ENCODE measurements around the gene SLC43A2. TPM values are rescaled to one million over a fixed set of nuclear protein-coding genes. Genes with fewer than 3 reads are reported as not detected.
"Not testable (repeated sequence)": the region's sequence is repeated elsewhere in the genome, so short reads cannot be mapped to it uniquely, and the experiment has no call there.

Gene SLC43A2
- total RNA-seq, 2 experiments from 2014 or later: 0.73 to 0.85 TPM

- ChIA-PET POLR2A (no interaction called here), CTCF (interaction anchor here (0.6 to 2.7 kb wide), 18 partner anchors 10 to 194 kb away, joined by 3 to 33 read pairs (median 4); partner anchors contain the start of genes RILP and SLC43A2)
- Mint-ChIP-seq H3K4me3 (no peak overlapping the region), H3K27ac (no peak overlapping the region), H3K9me3 (no peaks in the 10 kb centered on the region), H3K36me3 (ENCODE audit: low read depth) (no peaks in the 10 kb centered on the region), H3K27me3 (no peaks in the 10 kb centered on the region), H3K4me1 (peaks cover 3% of the 10 kb centered on the region)
- peak; percentile 70 for DNase-seq
Measured at GRCh38 chr17:1573932-1574696, 54.5 kb downstream of the SLC43A2 start.

- CTCF ChIA-PET: interaction anchor here (2.6 to 2.7 kb wide), 2 partner anchors 12 to 76 kb away, joined by 10 to 19 read pairs; partner anchors contain the start of gene RILP
- H3K27me3 Mint-ChIP-seq; DNase-seq; H3K27ac Mint-ChIP-seq; H3K4me1 Mint-ChIP-seq; H3K4me3 Mint-ChIP-seq; H3K36me3 Mint-ChIP-seq (ENCODE audit: low read depth); H3K9me3 Mint-ChIP-seq: not testable (repeated sequence)
- POLR2A ChIA-PET: interaction anchor here (0.7 kb wide), 1 partner anchor 49 kb away, joined by 3 read pairs; no protein-coding TSS in a partner anchor
Measured at GRCh38 chr17:1572646-1573045, 56.0 kb downstream of the SLC43A2 start.

DNA sequence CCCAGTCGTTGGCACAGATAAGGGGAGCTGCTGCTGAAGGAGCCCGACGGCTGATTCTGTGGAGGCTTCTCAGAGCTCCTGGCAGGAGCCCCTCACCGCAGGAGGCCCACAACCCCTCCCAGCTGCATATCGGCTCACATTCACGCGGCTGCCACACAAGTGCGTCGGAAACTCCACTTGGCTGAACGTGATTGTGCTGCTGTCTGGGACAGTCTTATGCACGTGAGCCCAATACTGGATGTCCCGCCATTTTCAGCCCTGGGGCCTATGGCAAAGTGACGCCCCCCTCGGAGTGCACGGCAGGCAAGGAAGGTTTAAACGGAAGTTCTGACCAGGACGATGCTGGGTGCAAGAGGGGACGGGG, 57.3 kb downstream of the SLC43A2 start:
- Mint-ChIP-seq H3K27me3 (peaks cover 1% of the 10 kb centered on the region), H3K4me3 (no peak overlapping the region), H3K9me3 (no peaks in the 10 kb centered on the region), H3K27ac (no peak overlapping the region), H3K4me1 (peaks cover 17% of the 10 kb centered on the region), H3K36me3 (ENCODE audit: low read depth) (no peaks in the 10 kb centered on the region)
- no peak for DNase-seq
- ChIA-PET CTCF (interaction anchor here (1.6 kb wide), 1 partner anchor 59 kb away, joined by 5 read pairs; no protein-coding TSS in a partner anchor), POLR2A (no interaction called here)

DNA sequence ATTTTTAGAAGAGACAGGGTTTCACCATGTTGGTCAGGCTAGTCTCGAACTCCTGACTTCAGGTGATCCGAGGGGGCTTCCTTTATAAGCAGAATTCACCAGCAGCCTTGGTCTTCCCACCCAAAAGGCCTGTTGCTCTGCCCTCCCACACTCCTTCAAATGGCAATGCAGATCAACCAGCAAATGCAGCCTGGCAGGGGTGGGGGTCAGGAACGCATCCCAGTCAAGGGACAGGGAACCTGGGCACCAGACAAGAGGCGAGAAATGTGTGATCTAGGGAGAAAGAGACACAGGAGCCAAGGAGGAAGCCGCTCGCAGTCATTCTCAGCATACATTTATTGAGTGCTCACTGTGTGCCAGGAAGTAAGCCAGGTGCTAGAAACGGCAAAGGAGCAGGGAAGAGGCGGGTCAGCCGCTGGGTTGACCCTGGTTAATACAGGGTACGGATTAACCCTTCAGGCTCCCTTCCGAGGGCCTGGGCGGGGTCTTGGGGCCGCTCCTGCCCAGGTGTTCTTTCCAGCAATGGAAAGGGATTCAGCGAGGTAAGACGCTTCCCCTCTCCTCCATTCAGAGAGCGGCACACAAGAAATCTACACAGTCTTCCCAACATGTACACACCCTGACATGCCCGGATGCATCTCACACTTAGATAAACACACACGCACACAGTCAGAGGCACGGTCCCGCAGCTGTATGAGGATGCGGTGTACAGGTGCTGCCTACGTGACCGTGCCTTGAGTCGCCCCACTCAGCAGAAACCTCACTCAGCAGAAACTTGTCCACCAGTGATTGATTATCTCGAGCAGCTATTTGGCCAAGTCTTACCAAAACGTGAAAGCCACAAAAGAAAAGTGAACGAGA, 59.5 kb downstream of the SLC43A2 start:
- Mint-ChIP-seq H3K27ac (no peak overlapping the region), H3K9me3 (no peaks in the 10 kb centered on the region), H3K4me3 (no peak overlapping the region), H3K36me3 (ENCODE audit: low read depth) (no peaks in the 10 kb centered on the region), H3K27me3 (peaks cover 1% of the 10 kb centered on the region), H3K4me1 (peaks cover 24% of the 10 kb centered on the region)
- CTCF ChIA-PET: interaction anchor here (0.7 kb wide), 1 partner anchor 169 kb away, joined by 3 read pairs; the partner anchor contains the start of gene YWHAE
- DNase-seq: no peak
- POLR2A ChIA-PET: no interaction called here

GRCh38 chr17:1566505-1567199, 62.0 kb downstream of the SLC43A2 start:
- CTCF ChIA-PET: interaction anchor here (0.6 to 1.9 kb wide), 2 partner anchors 51 to 59 kb away, joined by 4 to 7 read pairs; partner anchors contain the start of gene INPP5K
- POLR2A ChIA-PET: interaction anchor here (1.2 to 1.7 kb wide), 4 partner anchors 50 to 167 kb away, joined by 3 to 5 read pairs (median 4); partner anchors contain the start of genes INPP5K and YWHAE
- peak overlapping the region; percentile 87 for H3K27ac Mint-ChIP-seq
- H3K9me3 Mint-ChIP-seq: no peaks in the 10 kb centered on the region
- H3K36me3 Mint-ChIP-seq (ENCODE audit: low read depth): no peaks in the 10 kb centered on the region
- H3K4me1 Mint-ChIP-seq: peaks cover 31% of the 10 kb centered on the region
- DNase-seq: peak; percentile 46
- H3K4me3 Mint-ChIP-seq: peak overlapping the region; percentile 69
- H3K27me3 Mint-ChIP-seq: peaks cover 6% of the 10 kb centered on the region

DNA sequence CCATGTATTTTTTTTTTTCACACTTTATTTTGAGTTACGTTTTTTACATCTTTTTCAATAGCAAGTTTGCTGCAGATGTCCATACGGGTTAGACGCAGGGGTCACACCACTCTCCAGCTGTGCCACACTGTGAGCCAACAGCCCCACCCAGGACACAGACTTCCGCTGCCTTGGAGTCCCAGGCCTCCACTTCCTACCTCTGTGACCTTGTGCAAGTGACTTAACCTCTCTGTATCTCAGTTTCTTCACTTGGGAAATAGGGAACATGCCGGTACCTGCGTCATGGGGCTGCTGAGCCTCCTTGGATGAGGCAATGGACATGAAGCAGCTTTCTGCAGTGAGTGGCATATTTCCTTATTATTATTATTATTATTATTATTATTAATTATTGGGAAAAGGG, 62.8 kb downstream of the SLC43A2 start:
- DNase-seq: no peak
- POLR2A ChIA-PET: interaction anchor here (1.5 to 1.7 kb wide), 3 partner anchors 49 to 166 kb away, joined by 3 to 5 read pairs (median 5); partner anchors contain the start of genes INPP5K and YWHAE
- H3K27ac Mint-ChIP-seq: no peak overlapping the region
- CTCF ChIA-PET: interaction anchor here (1.9 kb wide), 1 partner anchor 50 kb away, joined by 7 read pairs; the partner anchor contains the start of gene INPP5K
- no peaks in the 10 kb centered on the region for H3K9me3 Mint-ChIP-seq
- no peak overlapping the region for H3K4me3 Mint-ChIP-seq
- no peaks in the 10 kb centered on the region for H3K36me3 Mint-ChIP-seq (ENCODE audit: low read depth)
- peaks cover 39% of the 10 kb centered on the region for H3K4me1 Mint-ChIP-seq
- peaks cover 6% of the 10 kb centered on the region for H3K27me3 Mint-ChIP-seq

- Mint-ChIP-seq H3K9me3 (no peaks in the 10 kb centered on the region), H3K36me3 (ENCODE audit: low read depth) (no peaks in the 10 kb centered on the region), H3K27me3 (peaks cover 6% of the 10 kb centered on the region), H3K27ac (no peak overlapping the region), H3K4me1 (peaks cover 51% of the 10 kb centered on the region), H3K4me3 (peak overlapping the region; percentile 59)
- no peak for DNase-seq
- ChIA-PET POLR2A (no interaction called here), CTCF (interaction anchor here (0.8 kb wide), 1 partner anchor 54 kb away, joined by 5 read pairs; no protein-coding TSS in a partner anchor)
Measured at GRCh38 chr17:1563786-1564613, 64.6 kb downstream of the SLC43A2 start.

GRCh38 chr17:1563471-1563785, 65.2 kb downstream of the SLC43A2 start:
- H3K4me1 Mint-ChIP-seq: peaks cover 51% of the 10 kb centered on the region
- not testable (repeated sequence) for H3K27me3 Mint-ChIP-seq; H3K9me3 Mint-ChIP-seq; H3K36me3 Mint-ChIP-seq (ENCODE audit: low read depth); DNase-seq; H3K27ac Mint-ChIP-seq
- peak overlapping the region; percentile 59 for H3K4me3 Mint-ChIP-seq
- CTCF ChIA-PET: interaction anchor here (0.8 kb wide), 1 partner anchor 55 kb away, joined by 5 read pairs; no protein-coding TSS in a partner anchor
- POLR2A ChIA-PET: interaction anchor here (1.5 kb wide), 1 partner anchor 48 kb away, joined by 11 read pairs; the partner anchor contains the start of gene INPP5K

- DNase-seq: peak; percentile 44
- H3K36me3 Mint-ChIP-seq (ENCODE audit: low read depth): peaks cover under 1% of the 10 kb centered on the region
- peaks cover 44% of the 10 kb centered on the region for H3K4me1 Mint-ChIP-seq
- H3K4me3 Mint-ChIP-seq: peak overlapping the region; percentile 78
- peaks cover 5% of the 10 kb centered on the region for H3K27me3 Mint-ChIP-seq
- CTCF ChIA-PET: interaction anchor here (1.0 to 1.1 kb wide), 2 partner anchors 86 to 197 kb away, joined by 4 to 5 read pairs; no protein-coding TSS in a partner anchor
- no peaks in the 10 kb centered on the region for H3K9me3 Mint-ChIP-seq
- H3K27ac Mint-ChIP-seq: no peak overlapping the region
- POLR2A ChIA-PET: interaction anchor here (1.0 to 1.5 kb wide), 4 partner anchors 46 to 154 kb away, joined by 3 to 11 read pairs (median 4); partner anchors contain the start of genes CRK and INPP5K
Measured at GRCh38 chr17:1562176-1562643, 66.4 kb downstream of the SLC43A2 start.

DNA sequence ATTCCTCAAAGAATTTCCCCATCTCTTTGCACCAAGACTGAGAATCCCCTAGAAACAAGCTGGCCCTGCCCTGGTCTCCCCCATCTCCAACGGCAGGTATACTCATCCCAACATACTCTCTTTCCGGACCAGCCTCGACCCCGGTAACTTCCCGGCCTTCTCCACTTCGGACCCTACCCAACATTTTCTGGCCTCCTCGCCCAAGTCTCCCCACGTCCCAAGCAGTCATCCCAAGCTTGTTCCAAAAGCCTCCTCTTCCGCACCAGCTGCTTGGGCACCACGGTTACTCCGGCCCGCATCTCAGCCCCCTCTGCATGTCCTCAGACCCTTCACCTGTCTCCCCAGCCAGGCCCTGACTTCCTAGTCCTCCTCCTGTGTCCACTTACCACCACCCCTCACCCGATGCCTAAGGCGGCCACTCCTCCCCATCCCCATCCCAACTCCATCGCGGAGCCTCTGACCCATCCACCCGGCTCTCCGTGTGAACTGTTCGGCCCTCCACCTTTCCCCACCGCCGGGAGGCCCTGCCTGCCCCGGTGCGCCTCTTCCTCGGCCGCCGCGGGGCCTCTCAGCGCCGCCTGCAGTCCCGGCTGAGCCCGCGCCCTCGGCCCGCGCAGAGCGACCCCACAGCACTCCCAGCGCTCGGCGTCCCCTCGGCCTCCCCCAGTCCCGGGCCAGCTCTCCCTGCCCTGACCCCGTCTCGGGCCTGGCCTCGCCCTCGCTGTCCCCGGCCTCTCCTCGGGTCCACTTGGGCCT, 67.0 kb downstream of the SLC43A2 start:
- POLR2A ChIA-PET: interaction anchor here (0.9 to 1.3 kb wide), 4 partner anchors 9 to 155 kb away, joined by 3 to 6 read pairs (median 4); no protein-coding TSS in a partner anchor
- Mint-ChIP-seq H3K9me3 (no peaks in the 10 kb centered on the region), H3K4me1 (peaks cover 41% of the 10 kb centered on the region), H3K4me3 (peak overlapping the region; percentile 78), H3K27ac (no peak overlapping the region), H3K36me3 (ENCODE audit: low read depth) (peaks cover 4% of the 10 kb centered on the region), H3K27me3 (peaks cover 5% of the 10 kb centered on the region)
- CTCF ChIA-PET: interaction anchor here (1.1 to 1.6 kb wide), 3 partner anchors 12 to 196 kb away, joined by 6 to 10 read pairs (median 6); no protein-coding TSS in a partner anchor
- peak; percentile 39 for DNase-seq
